ENCODE data around the gene SCYGR1.
"Not testable (repeated sequence)": the region's sequence is repeated elsewhere in the genome, so short reads cannot be mapped to it uniquely, and the experiment has no call there.

Gene SCYGR1

GRCh38 chr2:227370791-227371312, 16.9 kb downstream of the SCYGR1 start:
- no peak for DNase-seq (ENCODE audit: low read depth, low spot score)

- DNase-seq (ENCODE audit: low read depth, low spot score), result no peak
Observed at GRCh38 chr2:227370092-227370491, 17.7 kb downstream of the SCYGR1 start.

GRCh38 chr2:227368574-227368973, 19.2 kb downstream of the SCYGR1 start:
- no peak for DNase-seq (ENCODE audit: low read depth, low spot score)

GRCh38 chr2:227367427-227367795, 20.3 kb downstream of the SCYGR1 start:
- no peak for DNase-seq (ENCODE audit: low read depth, low spot score)

- DNase-seq (ENCODE audit: low read depth, low spot score), result no peak
Observed at GRCh38 chr2:227366769-227367426, 20.9 kb downstream of the SCYGR1 start.

- no peak for DNase-seq (ENCODE audit: low read depth, low spot score)
Observed at GRCh38 chr2:227365833-227366232, 21.9 kb downstream of the SCYGR1 start.

GRCh38 chr2:227364585-227365263, 23.0 kb downstream of the SCYGR1 start:
- not testable (repeated sequence) for DNase-seq (ENCODE audit: low read depth, low spot score)

- DNase-seq (ENCODE audit: low read depth, low spot score), result no peak
Observed at GRCh38 chr2:227363756-227364155, 24.0 kb downstream of the SCYGR1 start.

- no peak for DNase-seq (ENCODE audit: low read depth, low spot score)
Observed at GRCh38 chr2:227360351-227360750, 27.4 kb downstream of the SCYGR1 start.

GRCh38 chr2:227351639-227352038, 36.1 kb downstream of the SCYGR1 start:
- DNase-seq (ENCODE audit: low read depth, low spot score), result no peak

- no peak for DNase-seq (ENCODE audit: low read depth, low spot score)
Observed at GRCh38 chr2:227349989-227350612, 37.6 kb downstream of the SCYGR1 start.

GRCh38 chr2:227348324-227348723, 39.4 kb downstream of the SCYGR1 start:
- no peak for DNase-seq (ENCODE audit: low read depth, low spot score)

- DNase-seq (ENCODE audit: low read depth, low spot score), result no peak
Observed at GRCh38 chr2:227347117-227347516, 40.6 kb downstream of the SCYGR1 start.

GRCh38 chr2:227344231-227344630, 43.5 kb downstream of the SCYGR1 start:
- no peak for DNase-seq (ENCODE audit: low read depth, low spot score)

GRCh38 chr2:227341553-227341952, 46.2 kb downstream of the SCYGR1 start:
- no peak for DNase-seq (ENCODE audit: low read depth, low spot score)

GRCh38 chr2:227340106-227340505, 47.6 kb downstream of the SCYGR1 start:
- no peak for DNase-seq (ENCODE audit: low read depth, low spot score)

- DNase-seq (ENCODE audit: low read depth, low spot score), result no peak
Observed at GRCh38 chr2:227339098-227339599, 48.6 kb downstream of the SCYGR1 start.
